OCI-LY7 (cell line): ENCODE data around the gene CTNND2. TPM values are rescaled to one million over a fixed set of nuclear protein-coding genes. Genes with fewer than 3 reads are reported as not detected.

Experiments used
- BruUV-seq: library from RNA; stranded (reverse); fragments of 400-500 nt; replicated peaks from 2 replicates; lab custom pipeline; 2021; lab: Mats Ljungman, UMichigan
- CTCF ChIA-PET: fragments of 300-600 bp; sonication (Branson Sonifier 250); formaldehyde crosslinking; loops from one replicate; lab custom pipeline; 2022; ENCODE audit warnings: antibody characterized with exemption; ENCODE audit not compliant: unreplicated experiment; lab: Charles Lee
- POLR2A ChIA-PET: fragments of 300-600 bp; sonication (Branson Sonifier 250); formaldehyde crosslinking; loops from one replicate; lab custom pipeline; 2022; ENCODE audit warnings: antibody characterized with exemption; lab: Charles Lee
- DNase-seq: peaks from one replicate; pipeline ENCODE4 v3.0.0-alpha.2; 2015; ENCODE audit warnings: low spot score
- H2AFZ ChIP-seq: fragments of 200-600 bp; sonication (generic), shearing (Covaris generic); 2 replicates; pipeline ENCODE4 v1.6.1; 2014; ENCODE audit warnings: mild to moderate bottlenecking, antibody characterized with exemption, low read length, moderate library complexity
- H3K27ac ChIP-seq: fragments of 200-600 bp; sonication (generic); 2 replicates; pipeline ENCODE4 v1.5.1; 2014; ENCODE audit warnings: mixed run types, low read depth, mild to moderate bottlenecking, moderate library complexity, low read length, inconsistent platforms; ENCODE audit not compliant: poor library complexity, severe bottlenecking
- H3K36me3 ChIP-seq: fragments of 200-600 bp; sonication (generic); 2 replicates; pipeline ENCODE4 v1.6.1; 2014; ENCODE audit warnings: mild to moderate bottlenecking, antibody characterized with exemption, low read length, moderate library complexity, mixed read lengths; ENCODE audit not compliant: insufficient read depth
- H3K4me1 ChIP-seq: fragments of 200-600 bp; sonication (generic); 2 replicates; pipeline ENCODE4 v1.5.1; 2014; ENCODE audit warnings: mild to moderate bottlenecking, low read length; ENCODE audit not compliant: insufficient read depth, poor library complexity, severe bottlenecking
- H3K4me2 ChIP-seq: fragments of 200-600 bp; sonication (generic); 2 replicates; pipeline ENCODE4 v1.6.1; 2014; ENCODE audit warnings: mild to moderate bottlenecking, low read length
- H3K4me3 ChIP-seq: fragments of 200-600 bp; sonication (generic); 2 replicates; pipeline ENCODE4 v1.5.1; 2014; ENCODE audit warnings: mild to moderate bottlenecking, low read depth, low read length; ENCODE audit not compliant: poor library complexity, severe bottlenecking
- H3K79me2 ChIP-seq: fragments of 200-600 bp; sonication (generic); 2 replicates; pipeline ENCODE4 v1.6.1; 2016; ENCODE audit warnings: low read depth, mild to moderate bottlenecking, low read length, moderate library complexity, mixed read lengths; ENCODE audit not compliant: insufficient read depth
- H3K9me2 ChIP-seq: fragments of 200-600 bp; sonication (generic); 2 replicates; pipeline ENCODE4 v1.6.1; 2016; ENCODE audit warnings: mild to moderate bottlenecking, low read length, mixed read lengths; ENCODE audit not compliant: insufficient read depth
- H3K9me3 ChIP-seq: fragments of 200-600 bp; sonication (generic); 2 replicates; pipeline ENCODE4 v1.6.1; 2014; ENCODE audit warnings: mild to moderate bottlenecking, mixed run types, low read length, mixed read lengths
- H4K20me1 ChIP-seq: fragments of 200-600 bp; sonication (generic); 2 replicates; pipeline ENCODE4 v1.6.1; 2014; ENCODE audit warnings: mild to moderate bottlenecking, antibody characterized with exemption, low read length, moderate library complexity, mixed read lengths; ENCODE audit not compliant: insufficient read depth
- EZH2phosphoT487 ChIP-seq: fragments of 200-600 bp; sonication (generic); IDR thresholded peaks from 2 replicates; pipeline ENCODE4 v1.6.1; 2018; ENCODE audit warnings: low read depth, borderline replicate concordance, mild to moderate bottlenecking, mixed run types, antibody characterized with exemption, low read length, moderate library complexity, mixed read lengths
- intact Hi-C: fragments of 100-400 bp; cut with micrococcal nuclease; formaldehyde crosslinking; loops from one replicate; pipeline ENCODE4 v1.10.0; 2022; ENCODE audit not compliant: unreplicated experiment
- total RNA-seq, 2 experiments: library from RNA; depleted of rRNA in 1 of 2; stranded (reverse); fragments of >200 nt in 1 of 2; shearing (Covaris generic) in 1 of 2; gene quantifications; 2 replicates each; pipeline ENCODE4 v1.2.3, GENCODE V29; 2014 to 2022
- TF ChIP-seq, protein P1 (sequence below): fragments of 200-600 bp; sonication (generic); conservative IDR thresholded peaks from 2 replicates; pipeline ENCODE4 v1.5.1; 2014; ENCODE audit warnings: mild to moderate bottlenecking, antibody characterized with exemption, low read length, moderate library complexity, mixed read lengths

The CTNND2 gene
- total RNA-seq, 2 experiments from 2014 or later = not detected

DNA sequence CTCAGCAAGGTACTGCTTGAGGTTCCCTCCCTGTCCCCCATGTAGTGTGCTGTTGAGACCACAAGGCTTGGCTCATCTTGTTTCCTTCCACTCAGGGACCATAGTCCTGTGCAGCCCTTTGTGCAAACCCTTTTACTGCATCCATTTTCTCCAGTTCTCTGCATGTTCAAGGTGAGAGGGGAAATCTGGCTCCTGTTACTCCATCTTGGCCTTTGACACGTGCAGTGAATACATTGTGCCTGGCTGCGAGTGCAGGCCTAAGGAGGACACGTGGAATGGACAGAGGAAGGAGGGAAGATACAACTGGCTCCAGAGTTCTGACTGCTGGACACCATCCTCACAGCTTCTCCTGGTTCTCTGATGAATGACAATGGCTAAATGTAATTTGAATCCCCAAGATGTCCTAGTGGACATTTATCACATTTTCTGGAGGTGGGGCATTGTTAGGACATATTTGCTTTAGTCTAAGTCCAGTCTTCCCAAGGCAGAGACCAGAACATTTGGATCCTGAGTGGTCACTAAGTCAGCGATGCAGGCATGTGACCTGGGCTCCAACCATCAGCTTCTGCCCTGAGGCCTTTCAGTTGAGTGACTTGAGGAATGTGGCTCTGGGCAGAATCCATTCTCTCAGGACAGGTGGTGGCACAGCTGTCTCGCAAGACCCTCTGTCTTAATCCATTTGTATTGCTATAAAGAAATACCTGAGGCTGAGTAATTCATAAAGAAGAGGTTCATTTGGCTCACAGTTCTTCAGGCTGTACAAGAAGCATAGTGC is 954.2 kb downstream of the CTNND2 start:
- ChIA-PET CTCF (no interaction called here), POLR2A (no interaction called here)
- Histone ChIP-seq H3K9me2 (no peaks in the 10 kb centered on the region), H3K36me3 (no peaks in the 10 kb centered on the region), H4K20me1 (no peaks in the 10 kb centered on the region), H3K4me2 (no peak overlapping the region), H3K27ac (no peak overlapping the region), H2AFZ (no peak overlapping the region), H3K4me1 (no peaks in the 10 kb centered on the region), H3K9me3 (no peaks in the 10 kb centered on the region), H3K4me3 (no peak overlapping the region), H3K79me2 (no peaks in the 10 kb centered on the region)
- no peak for DNase-seq
- intact Hi-C loops = no loop called here
- no peak for TF ChIP-seq EZH2phosphoT487
- TF ChIP-seq, protein P1, sequence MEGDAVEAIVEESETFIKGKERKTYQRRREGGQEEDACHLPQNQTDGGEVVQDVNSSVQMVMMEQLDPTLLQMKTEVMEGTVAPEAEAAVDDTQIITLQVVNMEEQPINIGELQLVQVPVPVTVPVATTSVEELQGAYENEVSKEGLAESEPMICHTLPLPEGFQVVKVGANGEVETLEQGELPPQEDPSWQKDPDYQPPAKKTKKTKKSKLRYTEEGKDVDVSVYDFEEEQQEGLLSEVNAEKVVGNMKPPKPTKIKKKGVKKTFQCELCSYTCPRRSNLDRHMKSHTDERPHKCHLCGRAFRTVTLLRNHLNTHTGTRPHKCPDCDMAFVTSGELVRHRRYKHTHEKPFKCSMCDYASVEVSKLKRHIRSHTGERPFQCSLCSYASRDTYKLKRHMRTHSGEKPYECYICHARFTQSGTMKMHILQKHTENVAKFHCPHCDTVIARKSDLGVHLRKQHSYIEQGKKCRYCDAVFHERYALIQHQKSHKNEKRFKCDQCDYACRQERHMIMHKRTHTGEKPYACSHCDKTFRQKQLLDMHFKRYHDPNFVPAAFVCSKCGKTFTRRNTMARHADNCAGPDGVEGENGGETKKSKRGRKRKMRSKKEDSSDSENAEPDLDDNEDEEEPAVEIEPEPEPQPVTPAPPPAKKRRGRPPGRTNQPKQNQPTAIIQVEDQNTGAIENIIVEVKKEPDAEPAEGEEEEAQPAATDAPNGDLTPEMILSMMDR = no peak
- no TSS peak for BruUV-seq

DNA sequence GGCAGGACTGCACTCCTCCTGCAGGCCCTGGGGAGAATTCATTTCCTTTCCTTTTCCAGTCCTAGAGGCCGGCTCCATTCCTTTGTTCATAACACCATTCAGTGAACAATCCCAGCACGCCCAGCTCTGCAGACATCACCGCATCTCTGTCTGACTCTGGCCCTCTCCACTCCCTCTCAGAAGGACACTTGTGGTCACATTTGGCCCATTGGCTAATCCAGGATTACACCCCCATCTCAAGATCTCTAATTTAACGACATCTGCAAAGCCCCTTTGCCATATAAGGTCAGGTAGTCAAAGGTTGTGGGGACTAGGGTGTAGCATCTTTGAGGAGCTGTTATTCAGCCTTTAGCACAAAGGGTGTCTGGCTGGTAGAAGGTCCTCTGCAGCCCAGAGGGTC is 958.2 kb downstream of the CTNND2 start:
- Histone ChIP-seq H3K27ac (no peak overlapping the region), H2AFZ (no peak overlapping the region), H4K20me1 (no peaks in the 10 kb centered on the region), H3K36me3 (no peaks in the 10 kb centered on the region), H3K9me3 (no peaks in the 10 kb centered on the region), H3K4me2 (no peak overlapping the region), H3K4me3 (no peak overlapping the region), H3K79me2 (no peaks in the 10 kb centered on the region), H3K9me2 (no peaks in the 10 kb centered on the region), H3K4me1 (no peaks in the 10 kb centered on the region)
- POLR2A ChIA-PET = interaction anchor here (0.9 kb wide), 1 partner anchor 72 kb away, joined by 3 read pairs; no protein-coding TSS in a partner anchor
- CTCF ChIA-PET = no interaction called here
- no peak for DNase-seq
- intact Hi-C loops = no loop called here
- BruUV-seq = no TSS peak
- TF ChIP-seq EZH2phosphoT487 = no peak
- TF ChIP-seq, protein P1 = no peak

DNA sequence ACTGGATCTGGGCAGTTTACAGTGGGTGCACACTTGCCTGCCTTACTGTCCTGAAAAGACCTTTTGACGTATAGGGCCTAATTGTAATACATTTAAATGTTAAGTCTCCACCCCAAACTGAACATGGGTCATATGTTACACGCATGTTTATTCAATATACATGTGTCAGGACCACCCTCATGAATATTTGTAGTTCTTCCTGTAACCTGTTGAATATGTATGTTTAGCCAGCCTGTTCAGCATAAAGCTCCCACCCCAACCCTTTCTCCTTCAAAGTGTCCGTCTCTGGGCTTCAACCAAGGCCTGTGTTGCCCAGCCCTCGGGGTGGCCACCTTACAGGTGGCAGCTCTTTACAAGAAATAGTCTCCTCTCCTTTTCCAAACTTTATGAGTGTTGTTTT is 962.3 kb downstream of the CTNND2 start:
- ChIA-PET CTCF (no interaction called here), POLR2A (no interaction called here)
- Histone ChIP-seq H3K9me3 (no peaks in the 10 kb centered on the region), H4K20me1 (no peaks in the 10 kb centered on the region), H3K4me2 (no peak overlapping the region), H3K4me1 (no peaks in the 10 kb centered on the region), H3K4me3 (no peak overlapping the region), H3K36me3 (no peaks in the 10 kb centered on the region), H3K79me2 (no peaks in the 10 kb centered on the region), H3K27ac (no peak overlapping the region), H2AFZ (no peak overlapping the region), H3K9me2 (no peaks in the 10 kb centered on the region)
- TF ChIP-seq EZH2phosphoT487 = no peak
- TF ChIP-seq, protein P1 = no peak
- no TSS peak for BruUV-seq
- DNase-seq = no peak
- intact Hi-C loops = no loop called here
